CD14-positive monocyte (primary cell): Measurements from ENCODE around the gene NDUFV3. TPM values are rescaled to one million over a fixed set of nuclear protein-coding genes. Genes with fewer than 3 reads are reported as not detected.
"Not testable (repeated sequence)": the region's sequence is repeated elsewhere in the genome, so short reads cannot be mapped to it uniquely, and the experiment has no call there.

Source experiments
- DNase-seq, 3 donors: peaks; one replicate each; pipeline ENCODE4 v3.0.0-alpha.2; 2011 to 2022
- H2AFZ ChIP-seq: 2 replicates; pipeline ENCODE4 v1.6.0; 2012; ENCODE audit warnings: mild to moderate bottlenecking, low read depth, low read length, inconsistent platforms; ENCODE audit not compliant: insufficient read depth, poor library complexity, severe bottlenecking
- H3K27ac ChIP-seq, 2 donors: 1 replicate in 1 of 2; 2 replicates in 1 of 2; pipeline ENCODE4 v1.5.1; 2012 to 2013; ENCODE audit warnings: low read length in 2 of 2, control low read depth in 1 of 2, inconsistent platforms in 1 of 2, low read depth in 1 of 2, mild to moderate bottlenecking in 1 of 2
- H3K27me3 ChIP-seq, 2 donors: one replicate each; pipeline versions ENCODE4 v1.6.0 to v1.6.1; 2011 to 2013; ENCODE audit warnings: low read length in 2 of 2; ENCODE audit not compliant: control insufficient read depth in 2 of 2, insufficient read depth in 2 of 2
- H3K36me3 ChIP-seq, 2 donors: replicated peaks in 1 of 2; 1 replicate in 1 of 2; 2 replicates in 1 of 2; pipeline versions ENCODE4 v1.5.1 to v1.6.1; 2012 to 2013; ENCODE audit warnings: low read length in 2 of 2, control low read depth in 1 of 2, inconsistent platforms in 1 of 2, mild to moderate bottlenecking in 1 of 2; ENCODE audit not compliant: insufficient read depth in 2 of 2, control insufficient read depth in 1 of 2
- H3K4me1 ChIP-seq, 2 donors: 1 replicate in 1 of 2; 2 replicates in 1 of 2; pipeline versions ENCODE4 v1.5.1 to v1.6.1; 2012 to 2013; ENCODE audit warnings: low read length in 2 of 2, control low read depth in 1 of 2, inconsistent platforms in 1 of 2, mild to moderate bottlenecking in 1 of 2, moderate library complexity in 1 of 2; ENCODE audit not compliant: insufficient read depth in 2 of 2, control insufficient read depth in 1 of 2
- H3K4me2 ChIP-seq: replicated peaks from 2 replicates; pipeline ENCODE3; 2012; ENCODE audit warnings: low read length, moderate library complexity, mild to moderate bottlenecking; ENCODE audit not compliant: poor library complexity, severe bottlenecking; ENCODE audit errors: extremely low read depth
- H3K4me3 ChIP-seq, 3 experiments: fragments of 200-600 bp in 1 of 3; sonication (generic) in 1 of 3; replicated peaks in 1 of 3; 1 replicate in 2 of 3; 2 replicates in 1 of 3; pipeline ENCODE4 v1.5.1; 2011 to 2013; ENCODE audit warnings: low read length in 3 of 3, mild to moderate bottlenecking in 3 of 3, control low read depth in 2 of 3, low read depth in 2 of 3, inconsistent platforms in 1 of 3, moderate library complexity in 1 of 3
- H3K79me2 ChIP-seq: 2 replicates; pipeline ENCODE4 v1.6.0; 2012; ENCODE audit warnings: mild to moderate bottlenecking, control low read depth, inconsistent platforms, low read length, moderate library complexity; ENCODE audit not compliant: insufficient read depth
- H3K9ac ChIP-seq: 2 replicates; pipeline ENCODE4 v1.6.0; 2017; ENCODE audit warnings: low read length, mild to moderate bottlenecking; ENCODE audit not compliant: insufficient read depth, poor library complexity, severe bottlenecking
- H3K9me3 ChIP-seq, 2 donors: replicated peaks in 1 of 2; 1 replicate in 1 of 2; 2 replicates in 1 of 2; pipeline versions ENCODE4 v1.5.1 to v1.6.1; 2012 to 2013; ENCODE audit warnings: low read length in 2 of 2, control low read depth in 1 of 2; ENCODE audit not compliant: control insufficient read depth in 1 of 2, insufficient read depth in 1 of 2
- H4K20me1 ChIP-seq: 2 replicates; pipeline ENCODE4 v1.6.0; 2012; ENCODE audit warnings: mild to moderate bottlenecking, low read length, control low read depth, moderate library complexity; ENCODE audit not compliant: insufficient read depth
- H3K27ac Mint-ChIP-seq, 7 donors: one replicate each; pipeline ENCODE4 v1.8.0; 2020; ENCODE audit warnings: mild to moderate bottlenecking in 7 of 7, mixed read lengths in 7 of 7, moderate library complexity in 6 of 7, inconsistent platforms in 2 of 7
- H3K27me3 Mint-ChIP-seq, 3 donors: one replicate each; pipeline ENCODE4 v1.8.0; 2021 to 2022; ENCODE audit warnings: low read depth in 3 of 3, mild to moderate bottlenecking in 3 of 3, mixed read lengths in 3 of 3, moderate library complexity in 3 of 3, inconsistent platforms in 1 of 3
- H3K36me3 Mint-ChIP-seq, 2 donors: one replicate each; pipeline ENCODE4 v1.8.0; 2020; ENCODE audit warnings: mixed read lengths in 2 of 2, inconsistent platforms in 1 of 2, mild to moderate bottlenecking in 1 of 2
- H3K4me1 Mint-ChIP-seq: one replicate; pipeline ENCODE4 v1.8.0; 2020; ENCODE audit warnings: mild to moderate bottlenecking, mixed read lengths
- H3K4me3 Mint-ChIP-seq, 2 donors: one replicate each; pipeline ENCODE4 v1.8.0; 2020; ENCODE audit warnings: mild to moderate bottlenecking in 2 of 2, mixed read lengths in 2 of 2, moderate library complexity in 1 of 2
- H3K9me3 Mint-ChIP-seq, 7 donors: one replicate each; pipeline ENCODE4 v1.8.0; 2020 to 2022; ENCODE audit warnings: mixed read lengths in 7 of 7, mild to moderate bottlenecking in 6 of 7, moderate library complexity in 6 of 7, inconsistent platforms in 2 of 7
- WGBS: methylation state at CpG from one replicate; pipeline ENCODE4 v1.1.5; 2013; ENCODE audit warnings: missing lambda C conversion rate; ENCODE audit not compliant: insufficient coverage; 5-methylcytosine and 5-hydroxymethylcytosine counted together
- intact Hi-C, 2 donors: fragments of 100-400 bp; cut with micrococcal nuclease; formaldehyde crosslinking; loops; one replicate each; pipeline versions ENCODE4 v1.15.0 to v1.15.1; 2023
- polyA plus RNA-seq, 3 donors: library from polyadenylated mRNA; depleted of rRNA in 1 of 3; unstranded in 2 of 3; stranded (reverse) in 1 of 3; fragments of 300-500 nt in 2 of 3; fragments of >200 nt in 1 of 3; fragmentation: Illumina TruSeq in 2 of 3; gene quantifications; 1 replicate in 2 of 3; 2 replicates in 1 of 3; pipeline ENCODE4 v1.2.3, GENCODE V29; 2012 to 2021
- TF ChIP-seq, protein P1 (sequence below): fragments of 200-600 bp; IDR thresholded peaks from one replicate; pipeline ENCODE4 v1.8.0; 2022; ENCODE audit warnings: antibody characterized with exemption, mild to moderate bottlenecking

NDUFV3 gene
- polyA plus RNA-seq, 3 donors, result 18.2 to 35.5 (median 28.0) TPM

DNA sequence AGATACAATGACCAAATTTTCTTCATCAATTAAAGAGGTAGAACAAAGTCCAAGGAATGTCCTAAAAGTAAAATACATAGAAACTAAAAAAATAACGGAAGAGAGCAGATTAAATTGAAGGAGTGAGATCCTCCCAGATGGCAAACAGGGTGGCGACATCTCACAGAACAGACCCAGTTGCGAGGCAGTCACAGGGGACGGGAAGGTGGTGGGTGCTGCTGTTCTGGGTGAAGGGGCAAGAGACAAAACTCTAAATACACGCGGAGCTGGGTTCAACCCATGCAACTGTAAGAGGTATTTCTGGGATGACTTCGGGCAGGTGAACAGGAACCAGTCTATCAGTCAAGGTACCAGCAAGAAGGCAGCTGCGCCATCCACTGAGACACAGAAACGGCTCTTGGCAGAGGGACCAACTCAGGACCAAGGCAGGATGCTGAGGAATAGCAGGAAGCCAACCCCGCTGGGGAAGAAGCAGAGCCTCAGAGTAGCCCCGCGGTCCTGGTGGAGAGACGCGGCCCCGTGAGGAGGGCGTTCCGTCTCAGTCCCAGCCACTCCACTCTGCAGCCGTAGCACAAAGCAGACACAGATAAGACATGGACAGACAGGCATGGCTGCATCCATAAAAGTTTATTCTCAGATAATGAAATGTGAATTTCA lies 45.9 kb upstream of the NDUFV3 start:
- H3K79me2 ChIP-seq, result peaks cover 6% of the 10 kb centered on the region
- TF ChIP-seq, protein P1, sequence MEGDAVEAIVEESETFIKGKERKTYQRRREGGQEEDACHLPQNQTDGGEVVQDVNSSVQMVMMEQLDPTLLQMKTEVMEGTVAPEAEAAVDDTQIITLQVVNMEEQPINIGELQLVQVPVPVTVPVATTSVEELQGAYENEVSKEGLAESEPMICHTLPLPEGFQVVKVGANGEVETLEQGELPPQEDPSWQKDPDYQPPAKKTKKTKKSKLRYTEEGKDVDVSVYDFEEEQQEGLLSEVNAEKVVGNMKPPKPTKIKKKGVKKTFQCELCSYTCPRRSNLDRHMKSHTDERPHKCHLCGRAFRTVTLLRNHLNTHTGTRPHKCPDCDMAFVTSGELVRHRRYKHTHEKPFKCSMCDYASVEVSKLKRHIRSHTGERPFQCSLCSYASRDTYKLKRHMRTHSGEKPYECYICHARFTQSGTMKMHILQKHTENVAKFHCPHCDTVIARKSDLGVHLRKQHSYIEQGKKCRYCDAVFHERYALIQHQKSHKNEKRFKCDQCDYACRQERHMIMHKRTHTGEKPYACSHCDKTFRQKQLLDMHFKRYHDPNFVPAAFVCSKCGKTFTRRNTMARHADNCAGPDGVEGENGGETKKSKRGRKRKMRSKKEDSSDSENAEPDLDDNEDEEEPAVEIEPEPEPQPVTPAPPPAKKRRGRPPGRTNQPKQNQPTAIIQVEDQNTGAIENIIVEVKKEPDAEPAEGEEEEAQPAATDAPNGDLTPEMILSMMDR, result no peak
- H3K9me3 Mint-ChIP-seq, result peaks cover 0 to 4% (median 0%) of the 10 kb centered on the region in 7 donors

DNA sequence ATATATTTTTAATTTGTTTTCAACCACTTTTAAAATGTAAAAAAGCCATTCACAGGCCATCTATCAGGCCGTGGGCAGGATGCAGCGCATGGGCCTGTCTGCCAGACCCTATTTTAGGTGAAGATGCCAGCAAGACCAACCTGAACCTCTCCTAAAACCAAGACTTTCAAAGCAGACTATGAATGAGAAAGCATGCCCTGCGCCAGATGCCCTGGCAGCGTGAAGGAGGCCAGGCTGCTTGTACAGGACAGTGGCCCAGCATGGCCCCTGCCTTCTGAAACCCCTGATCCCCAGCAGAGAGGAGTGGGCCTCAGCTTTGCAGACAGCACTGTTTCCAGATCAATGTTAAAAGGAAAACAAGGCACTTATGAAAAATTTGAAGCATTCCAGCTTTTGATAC lies 45.4 kb upstream of the NDUFV3 start:
- Histone ChIP-seq H3K27me3 (no peaks in the 10 kb centered on the region), H3K4me1 (no peaks in the 10 kb centered on the region), H3K4me3 (no peak overlapping the region), H3K79me2 (peaks cover 6% of the 10 kb centered on the region), H3K9me3 (no peaks in the 10 kb centered on the region), H4K20me1 (no peaks in the 10 kb centered on the region), H2AFZ (no peak overlapping the region), H3K36me3 (peaks cover 71 to 93% of the 10 kb centered on the region in 2 donors), H3K9ac (no peak overlapping the region), H3K4me2 (no peak overlapping the region), H3K27ac (no peak overlapping the region)
- Mint-ChIP-seq H3K27ac (peak overlapping the region in 3 of 7 donors; percentile 21 to 61 (median 40)), H3K27me3 (peaks cover 0 to 3% (median 0%) of the 10 kb centered on the region in 3 donors), H3K36me3 (peaks cover 82 to 96% of the 10 kb centered on the region in 2 donors), H3K9me3 (peaks cover 0 to 4% (median 0%) of the 10 kb centered on the region in 7 donors), H3K4me1 (no peaks in the 10 kb centered on the region), H3K4me3 (no peak overlapping the region)
- WGBS, result 100% methylated on average over 4 of the region's 4 CpGs
- no peak for DNase-seq
- intact Hi-C loops, result loop anchor here in 1 of 2 donors (10.0 kb wide), 1 partner anchor 57 kb away; no protein-coding TSS in a partner anchor
- TF ChIP-seq, protein P1, result no peak

More for the DNA sequence above, 45.9 kb upstream of the NDUFV3 start:
- no peak overlapping the region for H3K27ac Mint-ChIP-seq
- H4K20me1 ChIP-seq, result no peaks in the 10 kb centered on the region
- H3K9ac ChIP-seq, result no peak overlapping the region
- intact Hi-C loops, result loop anchor here in 1 of 2 donors (10.0 kb wide), 1 partner anchor 58 kb away; no protein-coding TSS in a partner anchor
- WGBS, result 87% methylated on average over 14 of the region's 18 CpGs
- H2AFZ ChIP-seq, result no peak overlapping the region
- peaks cover 73 to 93% of the 10 kb centered on the region in 2 donors for H3K36me3 ChIP-seq
- no peaks in the 10 kb centered on the region for H3K27me3 ChIP-seq
- no peak overlapping the region for H3K4me3 ChIP-seq
- H3K9me3 ChIP-seq, result no peaks in the 10 kb centered on the region
- DNase-seq, result no peak
- H3K4me1 ChIP-seq, result no peaks in the 10 kb centered on the region
- H3K4me2 ChIP-seq, result no peak overlapping the region
- no peak overlapping the region for H3K27ac ChIP-seq
- H3K27me3 Mint-ChIP-seq, result peaks cover 0 to 3% (median 0%) of the 10 kb centered on the region in 3 donors
- peaks cover 85 to 96% of the 10 kb centered on the region in 2 donors for H3K36me3 Mint-ChIP-seq
- no peaks in the 10 kb centered on the region for H3K4me1 Mint-ChIP-seq
- H3K4me3 Mint-ChIP-seq, result no peak overlapping the region

DNA sequence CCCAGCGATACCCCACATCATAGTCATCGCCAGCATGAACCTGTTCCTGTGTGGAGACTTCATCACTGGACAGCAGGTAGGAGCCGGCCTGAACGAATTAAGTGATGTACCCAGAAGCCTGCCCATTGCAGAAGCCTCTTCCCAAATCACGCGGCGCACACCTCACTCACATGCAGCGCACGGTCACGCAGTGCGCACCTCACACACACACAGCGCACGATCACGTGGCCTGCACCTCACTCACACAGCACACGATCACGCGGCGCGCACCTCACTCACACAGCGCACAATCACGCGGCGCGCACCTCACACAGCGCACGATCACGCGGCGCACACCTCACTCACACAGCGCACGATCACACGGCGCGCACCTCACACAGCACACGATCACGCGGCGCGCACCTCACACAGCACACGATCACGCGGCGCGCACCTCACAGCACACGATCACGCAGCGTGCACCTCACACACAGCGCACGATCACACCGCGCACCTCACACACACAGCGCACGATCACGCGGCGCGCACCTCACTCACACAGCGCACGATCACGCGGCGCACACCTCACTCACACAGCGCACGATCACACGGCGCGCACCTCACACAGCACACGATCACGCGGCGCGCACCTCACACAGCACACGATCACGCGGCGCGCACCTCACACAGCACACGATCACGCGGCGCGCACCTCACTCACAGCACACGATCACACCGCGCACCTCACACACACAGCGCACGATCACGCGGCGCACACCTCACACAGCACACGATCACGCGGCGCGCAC lies 44.8 kb upstream of the NDUFV3 start:
- WGBS, result 98% methylated on average over 22 of the region's 95 CpGs
- H3K4me2 ChIP-seq, H4K20me1 ChIP-seq, DNase-seq, H3K27ac ChIP-seq, H3K4me1 Mint-ChIP-seq, H3K4me3 Mint-ChIP-seq, H3K4me3 ChIP-seq, H3K27me3 Mint-ChIP-seq, H3K9ac ChIP-seq, H3K4me1 ChIP-seq, H3K27me3 ChIP-seq, H3K9me3 ChIP-seq, H3K9me3 Mint-ChIP-seq, H3K79me2 ChIP-seq, H2AFZ ChIP-seq: not testable (repeated sequence)
- peaks cover 74 to 93% of the 10 kb centered on the region in 2 donors for H3K36me3 ChIP-seq
- Mint-ChIP-seq H3K27ac (peak overlapping the region in 1 of 7 donors; percentile 21), H3K36me3 (peaks cover 81 to 96% of the 10 kb centered on the region in 2 donors)
- intact Hi-C loops, result loop anchor here in 1 of 2 donors (10.0 kb wide), 1 partner anchor 56 kb away; no protein-coding TSS in a partner anchor
